ENCODE measurements around the gene B4GALT2.

B4GALT2 gene

DNA sequence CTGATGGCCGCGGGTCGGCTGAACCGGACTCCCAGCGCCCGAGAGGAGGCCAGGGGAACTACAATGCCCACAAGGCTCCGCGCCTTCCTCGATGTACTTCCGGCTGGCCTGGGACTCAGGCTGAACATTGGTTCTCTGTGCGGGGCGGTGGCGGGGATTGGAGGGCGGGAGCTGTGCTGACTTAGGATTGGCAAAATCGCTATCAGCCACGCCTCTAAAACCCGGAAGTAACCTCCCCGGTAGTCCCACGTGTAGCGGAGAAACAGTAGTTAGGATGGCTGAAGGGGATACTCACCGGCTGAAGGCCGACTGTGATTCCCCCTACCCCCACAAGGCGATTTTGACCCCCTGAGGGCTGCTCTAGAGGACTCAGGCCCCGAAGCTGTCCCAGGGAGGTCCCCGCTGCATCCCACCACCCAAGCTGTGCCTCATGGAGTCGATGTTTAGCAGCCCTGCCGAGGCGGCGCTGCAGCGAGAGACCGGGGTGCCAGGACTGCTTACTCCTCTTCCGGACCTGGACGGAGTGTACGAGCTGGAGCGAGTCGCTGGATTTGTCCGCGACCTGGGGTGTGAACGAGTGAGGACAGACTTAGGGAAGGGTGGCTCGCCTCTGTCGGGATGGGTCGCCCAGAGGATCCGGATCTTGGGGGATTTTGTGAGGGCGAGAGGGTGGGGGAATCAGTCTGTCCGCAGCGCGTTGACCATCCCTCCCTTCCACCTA lies 9.1 kb upstream of the B4GALT2 start, which contains the start of gene DPH2:
Gene DPH2, plus strand, starts transcription at position 265 of the 721 bp plus-strand sequence. Its CDS starts 166 bp downstream, at position 431.
- peak; percentile 88 for DNase-seq

GRCh38 chr1:43970502-43970901 lies 8.5 kb upstream of the B4GALT2 start:
- DNase-seq = no peak

DNA sequence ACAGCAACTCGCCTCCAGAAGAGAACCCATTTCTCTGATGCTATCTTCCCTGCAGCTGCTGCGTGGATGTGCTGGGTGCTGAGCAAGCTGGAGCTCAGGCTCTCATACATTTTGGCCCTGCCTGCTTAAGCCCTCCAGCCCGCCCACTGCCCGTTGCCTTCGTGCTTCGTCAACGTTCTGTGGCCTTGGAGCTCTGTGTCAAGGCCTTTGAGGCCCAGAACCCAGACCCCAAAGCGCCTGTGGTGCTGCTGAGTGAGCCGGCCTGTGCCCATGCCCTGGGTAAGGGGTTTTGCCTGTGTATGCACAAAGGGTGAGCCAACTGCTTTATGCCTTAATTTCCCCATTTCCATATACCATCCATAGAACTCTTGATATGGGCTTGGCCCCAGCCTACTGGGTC lies 8.1 kb upstream of the B4GALT2 start:
- no peak for DNase-seq

GRCh38 chr1:43971336-43971980 lies 7.6 kb upstream of the B4GALT2 start:
- no peak for DNase-seq

DNA sequence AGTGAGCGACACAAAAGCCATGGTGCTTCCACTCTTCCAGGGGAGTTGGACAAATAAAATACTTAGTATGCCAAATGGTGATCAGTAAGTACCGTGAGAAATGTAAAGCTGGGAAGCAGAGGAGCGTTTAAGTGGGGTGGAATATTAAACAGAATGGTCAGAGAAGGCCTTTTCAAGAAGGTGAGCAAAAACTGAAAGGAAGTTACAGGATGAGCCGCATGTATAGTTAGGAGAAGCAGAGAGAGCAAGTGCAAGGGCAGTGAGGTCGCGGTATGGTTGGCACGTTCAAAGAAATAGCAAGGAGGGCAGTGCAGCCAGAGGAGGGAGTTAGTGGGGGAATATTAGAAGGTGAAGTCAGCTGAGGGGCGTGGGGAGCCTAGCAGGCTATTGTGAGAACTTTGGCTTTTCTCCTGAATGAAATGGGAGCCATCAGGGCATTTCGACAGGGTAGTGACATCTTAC lies 5.0 kb upstream of the B4GALT2 start:
- DNase-seq = no peak

DNA sequence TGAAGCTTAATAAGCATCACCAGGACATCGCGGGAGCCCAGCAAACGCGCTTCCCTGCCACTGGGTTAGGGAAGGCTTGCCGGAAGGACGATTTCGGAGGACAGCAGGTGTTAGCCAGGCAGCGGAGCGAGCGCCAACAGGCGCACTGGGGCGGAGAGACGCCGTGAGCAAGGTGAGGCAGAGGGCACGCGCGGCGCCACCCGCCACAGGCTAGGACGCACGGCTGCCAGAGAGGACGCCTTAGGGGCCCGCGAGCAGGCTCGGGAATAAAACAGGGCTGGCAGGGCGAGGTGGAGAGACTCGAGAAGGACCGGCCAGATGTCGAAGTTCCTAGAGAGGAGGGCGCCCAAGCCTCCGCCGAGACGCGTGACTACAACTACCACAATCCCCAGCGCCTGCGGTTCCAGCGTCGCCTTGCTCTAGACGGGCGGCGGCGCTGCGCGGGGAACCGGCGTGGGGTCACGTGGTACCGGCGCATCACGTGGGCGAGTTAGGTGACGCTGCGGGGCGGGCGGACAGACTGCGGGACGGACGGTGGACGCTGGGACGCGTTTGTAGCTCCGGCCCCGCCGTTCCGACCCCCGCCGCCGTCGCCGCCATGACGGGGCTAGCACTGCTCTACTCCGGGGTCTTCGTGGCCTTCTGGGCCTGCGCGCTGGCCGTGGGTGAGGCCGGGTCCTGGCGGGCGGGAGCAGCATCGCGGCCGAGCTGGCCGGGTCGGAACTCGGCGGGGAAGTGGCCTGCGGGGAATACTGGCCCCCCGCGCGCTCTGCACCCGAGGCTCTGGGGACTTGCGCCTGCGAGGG lies 4.4 kb upstream of the B4GALT2 start, which contains the start of gene ATP6V0B:
Gene ATP6V0B, plus strand, starts transcription at position 518 of the 806 bp plus-strand sequence. Its CDS starts 81 bp downstream, at position 599.
- peak; percentile 88 for DNase-seq

DNA sequence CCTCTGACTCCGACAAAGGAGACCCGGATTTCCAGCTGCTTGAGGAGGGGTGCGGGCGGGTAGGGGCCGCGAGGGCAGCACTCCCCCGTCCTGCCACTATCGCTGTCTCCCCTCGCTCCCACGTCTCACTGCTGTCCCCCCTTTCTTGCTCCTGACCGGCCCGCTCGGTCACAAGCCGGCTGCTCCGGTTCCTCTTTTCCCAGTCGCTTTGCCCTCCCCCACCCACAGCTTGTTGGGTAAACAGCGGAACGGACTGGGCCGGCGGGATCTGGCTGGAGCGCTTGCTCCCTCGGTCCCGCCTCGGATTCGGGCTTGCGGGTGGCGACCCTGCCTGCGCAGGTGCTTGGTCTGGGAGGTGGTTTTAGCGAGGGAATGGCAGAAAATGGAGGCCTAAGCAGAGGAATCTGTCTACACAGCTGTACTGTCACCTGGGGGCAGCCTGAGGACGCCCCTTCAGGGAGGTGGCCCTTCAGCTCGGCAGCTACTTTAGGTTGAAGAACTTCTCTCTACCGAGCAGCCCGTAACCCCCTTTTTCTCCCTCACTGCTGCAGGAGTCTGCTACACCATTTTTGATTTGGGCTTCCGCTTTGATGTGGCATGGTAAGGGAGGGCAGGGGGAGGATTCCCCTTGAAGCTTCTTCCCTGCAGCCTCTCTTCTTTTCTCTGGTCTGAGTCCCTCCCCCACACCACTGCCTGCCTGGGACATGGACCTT lies 3.6 kb upstream of the B4GALT2 start:
- peak; percentile 52 for DNase-seq

GRCh38 chr1:43976045-43976444 lies 3.0 kb upstream of the B4GALT2 start:
- DNase-seq = no peak

DNA sequence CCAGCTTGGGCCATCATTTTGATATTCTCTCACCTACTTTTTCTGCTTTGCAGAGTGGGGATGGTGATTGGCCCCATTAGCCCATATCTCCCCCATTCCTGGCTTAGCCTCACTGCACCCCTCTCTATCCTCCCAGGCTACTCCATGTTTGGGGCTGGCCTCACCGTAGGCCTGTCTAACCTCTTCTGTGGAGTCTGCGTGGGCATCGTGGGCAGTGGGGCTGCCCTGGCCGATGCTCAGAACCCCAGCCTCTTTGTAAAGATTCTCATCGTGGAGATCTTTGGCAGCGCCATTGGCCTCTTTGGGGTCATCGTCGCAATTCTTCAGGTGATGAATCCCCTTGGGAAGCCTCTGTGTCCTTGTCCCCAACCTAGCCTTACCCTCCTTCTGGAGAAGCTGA lies 2.1 kb upstream of the B4GALT2 start:
- DNase-seq = no peak

GRCh38 chr1:43977376-43978263 lies 1.4 kb upstream of the B4GALT2 start:
- DNase-seq = no peak

- no peak for DNase-seq
Observed at GRCh38 chr1:43978264-43978550, 803 bp upstream of the B4GALT2 start.

DNA sequence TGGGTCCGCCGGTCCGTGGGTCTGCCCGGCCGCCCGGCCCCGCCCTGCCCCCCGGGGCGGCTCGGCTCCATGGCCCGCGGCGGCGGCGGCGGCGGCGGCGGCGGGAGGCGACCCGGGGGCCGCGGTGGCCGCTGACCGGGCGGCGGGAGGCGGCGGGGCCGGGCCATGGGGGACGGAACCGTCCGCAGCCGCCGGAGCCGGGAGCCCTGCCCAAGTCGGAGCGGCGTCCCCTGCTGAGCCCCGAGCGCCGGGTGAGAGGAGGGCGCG lies 184 bp downstream of the B4GALT2 start:
- no peak for DNase-seq

DNA sequence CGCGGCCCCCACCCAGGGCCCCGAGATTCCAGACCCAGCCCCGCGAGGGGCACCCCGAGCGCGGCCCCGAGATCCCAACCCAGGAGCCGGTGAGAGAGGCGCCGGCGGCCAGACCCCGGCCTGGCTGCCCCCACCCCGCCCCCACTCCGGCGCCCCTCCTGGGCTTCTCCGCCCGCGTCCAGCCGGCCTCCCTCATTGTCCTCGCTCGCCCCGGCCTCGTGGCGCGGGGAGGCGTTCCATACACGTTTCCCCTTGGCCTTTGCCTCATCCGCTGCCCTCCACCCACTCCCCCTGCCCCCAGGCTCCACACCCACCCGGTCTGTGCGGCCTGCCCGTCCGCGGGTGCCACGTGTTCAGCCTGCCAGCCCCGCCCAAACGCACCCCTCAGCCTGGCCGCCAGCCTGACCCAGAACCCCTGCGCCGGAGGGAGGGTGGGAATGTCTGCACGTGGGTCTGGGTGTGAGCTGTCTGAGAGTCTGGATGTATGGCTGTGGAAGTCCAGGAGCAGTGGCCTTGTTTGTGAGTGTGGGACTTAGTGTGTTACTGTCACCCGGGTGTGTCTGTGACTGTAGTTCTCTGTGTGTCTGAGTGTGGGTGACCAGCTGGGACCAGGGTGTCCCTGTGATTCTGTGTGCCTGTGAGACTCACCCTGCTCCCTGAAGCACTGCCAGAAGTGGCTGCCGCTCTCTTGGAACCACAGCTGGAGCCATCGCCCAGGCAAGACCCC lies 681 bp downstream of the B4GALT2 start:
- DNase-seq = no peak

- no peak for DNase-seq
Observed at GRCh38 chr1:43980255-43981134, 1.5 kb downstream of the B4GALT2 start.

DNA sequence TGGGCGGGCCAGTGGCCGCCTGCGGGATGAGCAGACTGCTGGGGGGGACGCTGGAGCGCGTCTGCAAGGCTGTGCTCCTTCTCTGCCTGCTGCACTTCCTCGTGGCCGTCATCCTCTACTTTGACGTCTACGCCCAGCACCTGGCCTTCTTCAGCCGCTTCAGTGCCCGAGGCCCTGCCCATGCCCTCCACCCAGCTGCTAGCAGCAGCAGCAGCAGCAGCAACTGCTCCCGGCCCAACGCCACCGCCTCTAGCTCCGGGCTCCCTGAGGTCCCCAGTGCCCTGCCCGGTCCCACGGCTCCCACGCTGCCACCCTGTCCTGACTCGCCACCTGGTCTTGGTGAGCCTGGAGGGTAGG lies 2.1 kb downstream of the B4GALT2 start:
- DNase-seq = no peak

DNA sequence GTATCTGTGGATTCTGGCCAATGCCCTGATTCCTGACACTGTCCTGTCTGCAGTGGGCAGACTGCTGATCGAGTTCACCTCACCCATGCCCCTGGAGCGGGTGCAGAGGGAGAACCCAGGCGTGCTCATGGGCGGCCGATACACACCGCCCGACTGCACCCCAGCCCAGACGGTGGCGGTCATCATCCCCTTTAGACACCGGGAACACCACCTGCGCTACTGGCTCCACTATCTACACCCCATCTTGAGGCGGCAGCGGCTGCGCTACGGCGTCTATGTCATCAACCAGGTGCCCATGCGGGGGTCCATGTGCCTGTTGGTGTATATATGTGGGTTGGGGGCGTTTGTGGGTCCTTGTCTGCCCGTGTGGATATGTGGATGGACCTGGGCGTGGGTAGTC lies 2.6 kb downstream of the B4GALT2 start:
- DNase-seq = no peak

DNA sequence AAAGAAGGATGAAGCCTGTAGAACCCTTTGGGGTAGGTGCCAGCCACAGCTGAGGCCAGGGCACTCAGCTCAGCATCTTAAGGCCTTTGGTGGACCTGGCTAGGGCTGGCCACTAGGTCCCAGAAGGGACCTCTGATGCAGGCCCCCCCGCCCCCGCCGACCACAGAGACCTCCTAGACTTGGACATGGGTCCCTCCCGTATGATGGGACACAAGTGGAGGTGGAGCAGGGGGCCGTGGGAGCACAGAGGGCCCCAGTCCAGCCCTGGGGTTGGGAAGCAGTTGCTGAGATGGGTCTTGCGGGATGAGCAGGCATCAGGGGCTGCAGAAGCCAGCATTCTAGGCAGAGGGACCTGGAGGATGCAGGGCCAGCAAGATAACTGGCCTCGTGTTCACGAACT lies 3.2 kb downstream of the B4GALT2 start:
- no peak for DNase-seq

DNA sequence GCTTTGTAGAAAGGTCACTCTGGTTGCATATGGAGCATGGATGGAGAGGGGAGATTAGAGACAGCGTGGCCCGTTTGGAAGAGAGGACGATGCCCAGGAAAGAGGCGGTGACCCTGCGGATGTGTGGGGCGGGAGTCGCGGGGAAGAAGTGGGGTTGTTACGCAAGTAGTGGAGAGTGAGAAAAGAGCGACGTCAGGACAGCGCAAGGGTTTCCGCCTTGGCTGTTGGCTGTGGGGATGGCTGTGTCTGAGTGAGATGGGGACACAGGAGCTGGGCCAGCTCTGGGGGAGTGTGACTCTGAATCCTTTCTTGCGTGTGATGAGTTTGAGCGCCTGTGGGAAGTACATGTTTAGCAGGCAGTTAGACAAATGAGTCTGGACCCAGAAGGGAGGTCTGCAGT lies 3.8 kb downstream of the B4GALT2 start:
- DNase-seq = no peak

- no peak for DNase-seq
Observed at GRCh38 chr1:43983253-43983899, 4.4 kb downstream of the B4GALT2 start.

DNA sequence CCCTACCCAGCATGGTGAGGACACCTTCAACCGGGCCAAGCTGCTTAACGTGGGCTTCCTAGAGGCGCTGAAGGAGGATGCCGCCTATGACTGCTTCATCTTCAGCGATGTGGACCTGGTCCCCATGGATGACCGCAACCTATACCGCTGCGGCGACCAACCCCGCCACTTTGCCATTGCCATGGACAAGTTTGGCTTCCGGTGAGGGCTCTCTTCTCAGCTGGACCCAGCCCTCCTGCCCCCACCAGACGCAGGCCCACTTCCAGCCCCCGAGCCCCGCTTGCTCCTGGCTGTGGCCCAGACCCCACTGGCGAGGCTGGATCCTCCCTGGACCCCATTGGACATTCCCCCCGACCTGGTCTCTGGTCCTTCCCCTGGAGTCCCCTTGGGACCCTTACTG lies 5.8 kb downstream of the B4GALT2 start:
- no peak for DNase-seq

All from central memory CD4-positive, alpha-beta T cell (primary cell).